HCT116 (cell line): ENCODE results near the gene DENND1A. TPM values are rescaled to one million over a fixed set of nuclear protein-coding genes. Genes with fewer than 3 reads are reported as not detected.

Experiments used
- ATAC-seq: fragments of 200-7000 bp; cut with Tn5 transposase; 2 replicates; pipeline ENCODE4 v1.9.1; 2020; ENCODE audit warnings: mild to moderate bottlenecking, moderate library complexity
- BruUV-seq: library from RNA; stranded (reverse); fragments of 400-500 nt; replicated peaks from 2 replicates; lab custom pipeline; 2021; lab: Mats Ljungman, UMichigan
- CTCF ChIA-PET: fragments of 300-600 bp; sonication (Branson Sonifier 250); formaldehyde crosslinking; loops from one replicate; lab custom pipeline; 2021; ENCODE audit warnings: antibody characterized with exemption; lab: Charles Lee
- POLR2A ChIA-PET: fragments of 300-600, 350-600 bp; sonication (Branson Sonifier 250); formaldehyde crosslinking; loops from one replicate; lab custom pipeline; 2021; ENCODE audit warnings: antibody characterized with exemption; lab: Charles Lee
- RAD21 ChIA-PET, 2 experiments: fragments of 300-600 bp; sonication (Branson Sonifier 250); formaldehyde crosslinking; loops; one replicate each; lab custom pipeline; 2023; ENCODE audit warnings: low total read pairs in 2 of 2; ENCODE audit not compliant: uncharacterized antibody in 2 of 2, unreplicated experiment in 2 of 2, low non-redundant PET in 1 of 2; lab: Charles Lee
- DNase-seq: peaks from one replicate; pipeline ENCODE4 v3.0.0-alpha.2; 2010; ENCODE audit warnings: low read depth, low spot score
- H2AFZ ChIP-seq: fragments of 200-600 bp; shearing (Covaris generic), sonication (generic); 2 replicates; pipeline ENCODE4 v1.6.1; 2017; ENCODE audit warnings: low read depth, mixed run types, mixed read lengths, antibody characterized with exemption, low read length; ENCODE audit not compliant: poor library complexity, severe bottlenecking
- H3K27ac ChIP-seq: 2 replicates; pipeline ENCODE4 v1.5.1; 2012; ENCODE audit warnings: low read depth, low read length
- H3K27me3 ChIP-seq: fragments of 200-600 bp; sonication (generic); 2 replicates; pipeline ENCODE4 v1.6.1; 2016; ENCODE audit warnings: mixed run types, low read length, mixed read lengths; ENCODE audit not compliant: insufficient read depth
- H3K36me3 ChIP-seq, 2 experiments: fragments of 200-500 bp in 1 of 2; fragments of 200-600 bp in 1 of 2; sonication (Bioruptor generic) in 1 of 2; sonication (generic) in 1 of 2; 2 replicates each; pipeline versions ENCODE4 v1.5.1 to v1.6.1; 2014 to 2016; ENCODE audit warnings: low read length in 2 of 2, inconsistent platforms in 1 of 2, mixed read lengths in 1 of 2, mixed run types in 1 of 2; ENCODE audit not compliant: insufficient read depth in 2 of 2, control insufficient read depth in 1 of 2
- H3K4me1 ChIP-seq, 2 experiments: fragments of 200-600 bp in 1 of 2; sonication (generic) in 1 of 2; 2 replicates each; pipeline versions ENCODE4 v1.5.1 to v1.6.1; 2012 to 2017; ENCODE audit warnings: low read length in 2 of 2, inconsistent platforms in 1 of 2, mild to moderate bottlenecking in 1 of 2, mixed read lengths in 1 of 2, mixed run types in 1 of 2, moderate library complexity in 1 of 2; ENCODE audit not compliant: insufficient read depth in 2 of 2, control insufficient read depth in 1 of 2
- H3K4me2 ChIP-seq: fragments of 200-600 bp; sonication (generic); 2 replicates; pipeline ENCODE4 v1.6.1; 2017; ENCODE audit warnings: mixed run types, low read length, mixed read lengths
- H3K4me3 ChIP-seq, 2 experiments: fragments of 200-600 bp in 1 of 2; sonication (generic) in 1 of 2; replicated peaks in 1 of 2; 2 replicates each; pipeline ENCODE4 v1.5.1; 2011 to 2016; ENCODE audit warnings: low read length in 2 of 2, control low read depth in 1 of 2, low read depth in 1 of 2, mild to moderate bottlenecking in 1 of 2, mixed read lengths in 1 of 2, mixed run types in 1 of 2
- H3K79me2 ChIP-seq: fragments of 200-600 bp; sonication (generic); 2 replicates; pipeline ENCODE4 v1.6.1; 2017; ENCODE audit warnings: mild to moderate bottlenecking, mixed run types, low read length, moderate library complexity, mixed read lengths; ENCODE audit not compliant: insufficient read depth
- H3K9ac ChIP-seq: fragments of 200-600 bp; sonication (generic); 2 replicates; pipeline ENCODE4 v1.6.1; 2016; ENCODE audit warnings: low read length, mixed read lengths
- H3K9me2 ChIP-seq: fragments of 200-600 bp; sonication (generic), shearing (Covaris generic); 2 replicates; pipeline ENCODE4 v1.6.1; 2017; ENCODE audit warnings: mixed run types, mild to moderate bottlenecking, moderate library complexity; ENCODE audit not compliant: insufficient read depth
- H3K9me3 ChIP-seq, 2 experiments: fragments of 200-500 bp in 1 of 2; fragments of 200-600 bp in 1 of 2; sonication (Bioruptor generic) in 1 of 2; sonication (generic) in 1 of 2; 2 replicates each; pipeline ENCODE4 v1.6.1; 2014 to 2017; ENCODE audit warnings: low read length in 2 of 2, mixed read lengths in 2 of 2, inconsistent platforms in 1 of 2, low read depth in 1 of 2, mild to moderate bottlenecking in 1 of 2, mixed run types in 1 of 2, moderate library complexity in 1 of 2; ENCODE audit not compliant: control insufficient read depth in 1 of 2, insufficient read depth in 1 of 2
- H4K20me1 ChIP-seq: fragments of 200-600 bp; sonication (generic), shearing (Covaris generic); 2 replicates; pipeline ENCODE4 v1.6.1; 2017; ENCODE audit warnings: mixed run types, mild to moderate bottlenecking, moderate library complexity; ENCODE audit not compliant: insufficient read depth
- CEBPB ChIP-seq: IDR thresholded peaks from 2 replicates; pipeline ENCODE4 v1.6.1; 2012; ENCODE audit warnings: low read depth
- JUND ChIP-seq: IDR thresholded peaks from 2 replicates; pipeline ENCODE4 v1.6.1; 2012
- MAX ChIP-seq: IDR thresholded peaks from 2 replicates; pipeline ENCODE4 v1.6.1; 2012
- SP1 ChIP-seq: IDR thresholded peaks from 2 replicates; pipeline ENCODE4 v1.6.1; 2012; ENCODE audit warnings: low read depth
- TCF7L2 ChIP-seq: IDR thresholded peaks from 2 replicates; pipeline ENCODE4 v1.7.0; 2011; ENCODE audit warnings: borderline replicate concordance, inconsistent platforms; ENCODE audit not compliant: insufficient read depth, insufficient read length; ENCODE audit errors: extremely low read depth
- intact Hi-C: fragments of 100-400 bp; cut with micrococcal nuclease; formaldehyde crosslinking; loops from 2 replicates; pipeline ENCODE4 v1.10.0; 2022
- total RNA-seq: library from RNA; stranded (reverse); gene quantifications from one replicate; pipeline ENCODE4 v1.2.1, GENCODE V29; 2021; ENCODE audit not compliant: unreplicated experiment
- TF ChIP-seq, protein P1 (sequence below), 3 experiments: fragments of 200-600 bp in 1 of 3; sonication (generic) in 1 of 3; IDR thresholded peaks in 2 of 3; conservative IDR thresholded peaks in 1 of 3; 2 replicates each; pipeline ENCODE4 v1.5.1; 2012 to 2017; ENCODE audit warnings: low read depth in 2 of 3, low read length in 2 of 3, antibody characterized with exemption in 1 of 3, borderline replicate concordance in 1 of 3, control low read depth in 1 of 3, mild to moderate bottlenecking in 1 of 3, mixed read lengths in 1 of 3, mixed run types in 1 of 3, moderate library complexity in 1 of 3; ENCODE audit not compliant: insufficient read depth in 1 of 3
- TF ChIP-seq, protein P2 (sequence below): IDR thresholded peaks from 2 replicates; pipeline ENCODE4 v1.6.1; 2012
- TF ChIP-seq, protein P3 (sequence below): IDR thresholded peaks from 2 replicates; pipeline ENCODE4 v1.6.1; 2011; ENCODE audit warnings: mild to moderate bottlenecking, low read length, moderate library complexity; ENCODE audit not compliant: insufficient replicate concordance; ENCODE audit errors: extremely low read depth

Gene DENND1A
- total RNA-seq, 1 experiment from 2014 or later, result 33.0 TPM

- no peaks in the 10 kb centered on the region for H3K27me3 ChIP-seq
- intact Hi-C loops, result no loop called here
- no peak overlapping the region for H3K9ac ChIP-seq
- DNase-seq (no peak), ATAC-seq (no peak)
- no TSS peak for BruUV-seq
- no peaks in the 10 kb centered on the region for H3K9me2 ChIP-seq
- H3K4me2 ChIP-seq, result no peak overlapping the region
- no peak overlapping the region for H3K27ac ChIP-seq
- CTCF ChIA-PET, result no interaction called here
- peaks cover 49% of the 10 kb centered on the region for H3K79me2 ChIP-seq
- H3K4me1 ChIP-seq, result peaks cover 19 to 59% of the 10 kb centered on the region in 2 experiments
- 0 out of 4 replicates have a peak, but pooled peaks cover 0 to 3% of the 10 kb centered on the region in 2 experiments for H3K9me3 ChIP-seq
- TF ChIP-seq, protein P1, sequence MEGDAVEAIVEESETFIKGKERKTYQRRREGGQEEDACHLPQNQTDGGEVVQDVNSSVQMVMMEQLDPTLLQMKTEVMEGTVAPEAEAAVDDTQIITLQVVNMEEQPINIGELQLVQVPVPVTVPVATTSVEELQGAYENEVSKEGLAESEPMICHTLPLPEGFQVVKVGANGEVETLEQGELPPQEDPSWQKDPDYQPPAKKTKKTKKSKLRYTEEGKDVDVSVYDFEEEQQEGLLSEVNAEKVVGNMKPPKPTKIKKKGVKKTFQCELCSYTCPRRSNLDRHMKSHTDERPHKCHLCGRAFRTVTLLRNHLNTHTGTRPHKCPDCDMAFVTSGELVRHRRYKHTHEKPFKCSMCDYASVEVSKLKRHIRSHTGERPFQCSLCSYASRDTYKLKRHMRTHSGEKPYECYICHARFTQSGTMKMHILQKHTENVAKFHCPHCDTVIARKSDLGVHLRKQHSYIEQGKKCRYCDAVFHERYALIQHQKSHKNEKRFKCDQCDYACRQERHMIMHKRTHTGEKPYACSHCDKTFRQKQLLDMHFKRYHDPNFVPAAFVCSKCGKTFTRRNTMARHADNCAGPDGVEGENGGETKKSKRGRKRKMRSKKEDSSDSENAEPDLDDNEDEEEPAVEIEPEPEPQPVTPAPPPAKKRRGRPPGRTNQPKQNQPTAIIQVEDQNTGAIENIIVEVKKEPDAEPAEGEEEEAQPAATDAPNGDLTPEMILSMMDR (IDR thresholded peaks at IDR 0.05 in 2 of 3, conservative IDR thresholded peaks at IDR 0.05 in 1 of 3; ENCODE audit: borderline replicate concordance in 1 of 3, insufficient read depth in 1 of 3, low read depth in 2 of 3, low read length in 2 of 3), result no peak
- TF ChIP-seq JUND (no peak), CEBPB (no peak), SP1 (no peak)
- TF ChIP-seq, protein P2, sequence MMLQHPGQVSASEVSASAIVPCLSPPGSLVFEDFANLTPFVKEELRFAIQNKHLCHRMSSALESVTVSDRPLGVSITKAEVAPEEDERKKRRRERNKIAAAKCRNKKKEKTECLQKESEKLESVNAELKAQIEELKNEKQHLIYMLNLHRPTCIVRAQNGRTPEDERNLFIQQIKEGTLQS, result no peak
- H3K4me3 ChIP-seq, result no peak overlapping the region
- POLR2A ChIA-PET, result no interaction called here
- H4K20me1 ChIP-seq, result no peaks in the 10 kb centered on the region
- no peak overlapping the region for H2AFZ ChIP-seq
- RAD21 ChIA-PET, result no interaction called here
- H3K36me3 ChIP-seq, result no peaks in the 10 kb centered on the region
Observed at GRCh38 chr9:123925819-123926218, 4.1 kb downstream of the DENND1A start.

GRCh38 chr9:123925161-123925560 is 4.8 kb downstream of the DENND1A start:
- no peak overlapping the region for H3K9ac ChIP-seq
- H3K4me3 ChIP-seq, result no peak overlapping the region
- H3K27ac ChIP-seq, result no peak overlapping the region
- no peaks in the 10 kb centered on the region for H4K20me1 ChIP-seq
- DNase-seq, result no peak
- CTCF ChIA-PET, result no interaction called here
- TF ChIP-seq, protein P2, result no peak
- TF ChIP-seq, protein P3, sequence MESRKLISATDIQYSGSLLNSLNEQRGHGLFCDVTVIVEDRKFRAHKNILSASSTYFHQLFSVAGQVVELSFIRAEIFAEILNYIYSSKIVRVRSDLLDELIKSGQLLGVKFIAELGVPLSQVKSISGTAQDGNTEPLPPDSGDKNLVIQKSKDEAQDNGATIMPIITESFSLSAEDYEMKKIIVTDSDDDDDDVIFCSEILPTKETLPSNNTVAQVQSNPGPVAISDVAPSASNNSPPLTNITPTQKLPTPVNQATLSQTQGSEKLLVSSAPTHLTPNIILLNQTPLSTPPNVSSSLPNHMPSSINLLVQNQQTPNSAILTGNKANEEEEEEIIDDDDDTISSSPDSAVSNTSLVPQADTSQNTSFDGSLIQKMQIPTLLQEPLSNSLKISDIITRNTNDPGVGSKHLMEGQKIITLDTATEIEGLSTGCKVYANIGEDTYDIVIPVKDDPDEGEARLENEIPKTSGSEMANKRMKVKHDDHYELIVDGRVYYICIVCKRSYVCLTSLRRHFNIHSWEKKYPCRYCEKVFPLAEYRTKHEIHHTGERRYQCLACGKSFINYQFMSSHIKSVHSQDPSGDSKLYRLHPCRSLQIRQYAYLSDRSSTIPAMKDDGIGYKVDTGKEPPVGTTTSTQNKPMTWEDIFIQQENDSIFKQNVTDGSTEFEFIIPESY, result no peak
- TF ChIP-seq, protein P1 (IDR thresholded peaks at IDR 0.05 in 2 of 3, conservative IDR thresholded peaks at IDR 0.05 in 1 of 3; ENCODE audit: borderline replicate concordance in 1 of 3, insufficient read depth in 1 of 3, low read depth in 2 of 3, low read length in 2 of 3), result no peak
- TF ChIP-seq SP1, result peak; percentile 22; the same call in 1 of the 2 replicates
- no peak for TF ChIP-seq TCF7L2
- TF ChIP-seq MAX, result no peak
- TF ChIP-seq, all 23 proteins: peak for 1
- no TSS peak for BruUV-seq
- H3K27me3 ChIP-seq, result no peaks in the 10 kb centered on the region
- peaks cover 49% of the 10 kb centered on the region for H3K79me2 ChIP-seq
- H2AFZ ChIP-seq, result no peak overlapping the region
- POLR2A ChIA-PET, result no interaction called here
- RAD21 ChIA-PET, result no interaction called here
- no peak for ATAC-seq
- no peaks in the 10 kb centered on the region for H3K9me2 ChIP-seq
- 0 out of 4 replicates have a peak, but pooled peaks cover 0 to 3% of the 10 kb centered on the region in 2 experiments for H3K9me3 ChIP-seq
- peak overlapping the region; percentile 0; the same call in 1 of the 2 replicates for H3K4me2 ChIP-seq
- H3K4me1 ChIP-seq, result peaks cover 15 to 52% of the 10 kb centered on the region in 2 experiments
- intact Hi-C loops, result no loop called here
- no peaks in the 10 kb centered on the region for H3K36me3 ChIP-seq
